Activated CD8-positive, alpha-beta memory T cell treated with anti-CD3 and anti-CD28 coated beads for 36 hours (primary cell): ENCODE measurements around the gene FSTL4. TPM values are rescaled to one million over a fixed set of nuclear protein-coding genes. Genes with fewer than 3 reads are reported as not detected.

Experiments
- CTCF ChIA-PET: fragments of 350-600 bp; sonication (Branson Sonifier 250); formaldehyde crosslinking; loops from one replicate; lab custom pipeline; 2021; ENCODE audit warnings: antibody characterized with exemption; lab: Charles Lee
- POLR2A ChIA-PET: fragments of 350-600 bp; sonication (Branson Sonifier 250); formaldehyde crosslinking; loops from one replicate; lab custom pipeline; 2021; ENCODE audit warnings: antibody characterized with exemption; lab: Charles Lee
- total RNA-seq, 2 experiments: library from RNA; stranded (reverse); gene quantifications; one replicate each; pipeline ENCODE4 v1.2.3, GENCODE V29; 2021

Gene FSTL4
- total RNA-seq, 2 experiments from 2014 or later = 0.30 TPM; not detected in 1

DNA sequence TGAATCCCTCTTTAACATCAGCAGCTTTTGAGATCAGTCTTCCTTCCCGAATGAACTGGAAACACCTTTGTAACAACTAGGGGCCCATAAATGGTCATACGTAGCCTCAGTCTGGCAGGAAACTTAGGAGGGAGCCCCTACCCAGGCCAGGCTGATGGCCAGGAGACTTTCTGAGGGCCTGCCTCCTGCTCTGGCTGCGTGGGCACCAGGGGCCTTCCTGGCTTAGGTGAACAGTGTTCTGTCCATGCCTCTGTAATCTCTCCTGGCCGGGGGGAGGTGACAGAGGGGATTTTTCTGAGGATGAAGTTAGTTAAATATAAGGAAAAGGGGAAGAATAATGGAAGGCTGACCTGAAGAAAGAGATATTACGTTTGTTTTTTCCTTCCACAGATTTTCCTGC is 843 bp upstream of the FSTL4 start:
- POLR2A ChIA-PET = no interaction called here
- CTCF ChIA-PET = interaction anchor here (0.6 kb wide), 1 partner anchor 501 kb away, joined by 4 read pairs; no protein-coding TSS in a partner anchor

DNA sequence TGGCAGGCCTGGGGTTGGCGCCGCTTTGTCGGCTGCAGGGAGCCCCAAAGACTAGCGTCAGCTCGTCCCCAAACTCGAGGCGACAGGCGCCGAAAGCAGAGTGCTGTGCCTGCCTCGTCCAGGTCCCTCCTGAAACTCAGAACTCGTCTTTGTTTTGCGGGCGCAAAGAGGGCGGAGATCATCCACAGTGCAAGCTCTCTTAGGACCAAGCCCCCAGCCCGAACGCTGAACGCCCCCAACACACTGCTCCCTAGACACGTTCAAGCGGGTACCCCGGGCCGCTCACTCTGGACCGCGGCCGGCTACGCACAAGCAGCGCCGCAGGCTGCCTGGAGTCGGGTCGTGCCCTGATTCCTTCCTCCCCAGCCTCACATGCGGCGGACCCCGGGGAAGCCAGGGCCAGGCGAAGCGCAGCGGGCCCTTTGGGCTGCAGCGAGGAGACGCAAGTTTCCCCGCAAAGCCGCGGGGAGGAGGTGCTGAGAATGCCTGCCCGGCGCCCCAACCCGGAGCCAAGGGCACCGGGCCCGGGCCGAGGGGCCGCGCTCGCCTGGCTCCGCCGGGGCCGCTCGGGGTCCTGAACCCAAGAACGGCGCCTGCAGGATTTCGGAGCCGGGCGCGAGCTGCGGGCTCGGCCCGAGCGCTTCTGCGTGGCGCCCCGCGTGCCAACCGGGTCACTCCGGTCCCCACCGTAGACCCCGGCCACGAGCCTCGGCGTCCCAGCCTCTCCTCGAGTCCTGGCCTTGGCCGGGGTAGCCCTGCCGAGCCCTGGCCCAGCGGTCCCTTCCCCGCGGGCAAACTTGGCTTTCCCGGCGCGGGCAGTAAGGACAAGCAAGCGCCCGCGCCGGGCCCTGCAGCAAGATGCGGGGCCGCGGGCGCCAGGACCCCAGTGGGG is 738 bp downstream of the FSTL4 start:
- POLR2A ChIA-PET = no interaction called here
- CTCF ChIA-PET = interaction anchor here (0.9 kb wide), 1 partner anchor 188 kb away, joined by 3 read pairs; no protein-coding TSS in a partner anchor

DNA sequence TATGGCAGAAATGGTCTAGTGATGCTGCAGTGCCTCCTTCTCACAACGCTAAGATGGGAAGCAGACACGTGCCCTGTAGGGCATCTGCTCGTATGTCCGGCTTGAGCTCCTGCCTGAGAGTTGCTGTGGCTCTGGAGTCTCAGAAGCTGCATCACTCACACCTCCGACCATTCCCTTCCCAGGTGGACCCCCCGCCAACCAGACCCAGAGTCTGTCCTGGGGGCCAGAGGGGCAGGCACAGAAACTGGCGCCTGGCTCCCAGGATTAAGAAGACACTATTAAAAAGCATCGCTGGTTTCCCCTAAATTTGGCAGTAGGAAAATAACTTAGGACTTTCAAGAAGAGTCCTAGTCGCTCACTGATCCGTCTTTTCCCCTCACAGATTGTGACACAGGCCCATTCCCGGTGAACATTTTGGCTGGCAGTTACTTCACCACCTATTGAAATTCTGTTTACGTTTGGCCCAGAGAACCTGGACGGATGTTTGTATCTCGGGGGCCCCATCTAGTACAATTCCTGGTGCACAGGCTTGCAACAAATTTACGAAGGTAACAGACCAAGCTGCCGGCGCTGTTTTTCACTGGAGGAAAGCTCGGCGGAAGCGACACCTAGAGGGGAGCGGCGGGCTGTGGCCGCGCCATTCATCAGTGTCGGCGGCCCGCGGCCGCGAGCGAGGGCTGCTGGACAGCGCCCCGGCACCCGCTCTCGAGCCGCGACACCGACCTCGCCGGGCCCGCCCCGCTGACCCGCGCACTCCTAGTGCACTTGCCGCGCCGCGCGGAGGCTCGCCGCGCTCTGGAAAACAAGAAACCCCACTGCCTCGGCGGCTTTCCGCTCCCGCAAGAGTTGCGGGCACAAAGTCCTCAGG is 1.6 kb downstream of the FSTL4 start:
- ChIA-PET POLR2A (no interaction called here), CTCF (interaction anchor here (0.9 kb wide), 1 partner anchor 187 kb away, joined by 3 read pairs; no protein-coding TSS in a partner anchor)

DNA sequence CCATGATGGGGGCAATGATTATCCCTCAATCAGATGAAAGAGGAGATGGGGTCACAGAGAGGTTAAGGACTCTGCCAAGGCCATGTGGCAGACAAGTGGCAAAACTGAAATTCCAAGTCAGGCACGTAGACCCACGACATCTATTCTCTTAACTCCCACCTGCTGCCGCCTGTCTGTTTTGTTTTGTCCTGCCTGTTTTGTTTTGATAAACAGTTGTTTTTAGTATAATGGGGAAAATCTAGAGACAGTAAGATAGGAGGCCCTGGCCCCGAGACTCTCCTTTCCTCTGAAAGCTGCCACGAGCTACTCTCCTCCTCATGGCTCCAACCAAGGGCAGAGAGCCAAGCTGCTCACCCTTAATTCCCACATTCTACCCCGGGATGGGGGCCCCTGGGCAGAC is 4.9 kb downstream of the FSTL4 start:
- ChIA-PET CTCF (no interaction called here), POLR2A (no interaction called here)

DNA sequence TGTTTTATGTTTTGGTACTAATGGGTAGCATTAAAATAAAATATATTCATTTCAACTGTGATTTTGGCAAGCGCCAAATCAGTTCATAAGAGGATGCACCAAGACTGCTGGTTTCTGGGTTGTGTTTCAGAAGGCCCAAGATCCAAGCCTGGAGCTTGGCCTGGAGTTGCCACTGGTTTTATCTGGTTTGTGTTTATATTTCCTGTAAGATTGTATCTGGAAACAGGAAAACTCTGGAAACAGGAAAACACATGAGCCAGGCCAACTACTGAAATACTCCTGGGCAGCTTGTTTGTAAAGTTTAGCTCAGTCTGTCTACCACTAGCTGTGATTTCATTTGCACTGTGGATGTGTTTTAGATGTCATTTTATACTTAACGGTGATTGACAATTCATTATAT is 5.5 kb downstream of the FSTL4 start:
- ChIA-PET CTCF (no interaction called here), POLR2A (no interaction called here)

DNA sequence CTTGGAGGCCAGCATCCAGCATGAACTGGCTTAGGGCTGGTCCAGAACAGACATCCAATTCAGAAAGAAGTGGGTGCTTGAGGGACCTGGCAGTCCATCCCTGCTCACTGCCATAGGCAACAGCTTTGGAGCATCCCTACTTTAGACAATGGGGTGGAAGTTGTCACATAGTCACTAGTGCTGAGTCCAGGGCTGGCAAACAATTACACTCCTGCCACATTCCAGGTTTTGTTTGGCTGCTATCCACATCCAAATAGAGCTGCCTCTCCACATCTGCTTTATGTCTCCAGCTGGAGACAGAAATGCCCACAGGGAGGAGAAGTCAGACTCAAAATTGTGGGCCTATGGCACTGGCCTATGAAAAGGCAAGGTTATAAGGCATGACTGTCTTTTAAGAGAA is 7.0 kb downstream of the FSTL4 start:
- CTCF ChIA-PET = interaction anchor here (0.7 kb wide), 1 partner anchor 35 kb away, joined by 3 read pairs; no protein-coding TSS in a partner anchor
- POLR2A ChIA-PET = no interaction called here

DNA sequence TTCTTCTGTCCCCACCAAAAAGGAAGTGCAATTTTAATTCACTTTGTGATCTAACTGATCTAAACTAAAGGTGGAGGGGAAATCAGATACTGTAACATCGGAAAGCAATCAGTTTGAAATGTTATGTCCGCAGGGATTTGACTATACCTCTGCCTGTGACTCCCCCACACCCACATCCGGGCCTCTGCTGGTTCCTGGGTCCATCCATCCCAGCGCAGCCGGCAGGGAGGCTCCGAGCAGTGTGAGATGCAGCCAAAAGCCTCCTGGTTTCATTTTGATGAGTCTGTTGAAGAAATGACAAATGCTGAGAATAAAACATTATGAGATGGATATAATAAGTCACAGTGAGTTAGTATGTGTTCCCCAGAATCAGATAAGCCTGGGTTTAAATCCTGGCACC is 8.6 kb downstream of the FSTL4 start:
- ChIA-PET CTCF (no interaction called here), POLR2A (no interaction called here)

DNA sequence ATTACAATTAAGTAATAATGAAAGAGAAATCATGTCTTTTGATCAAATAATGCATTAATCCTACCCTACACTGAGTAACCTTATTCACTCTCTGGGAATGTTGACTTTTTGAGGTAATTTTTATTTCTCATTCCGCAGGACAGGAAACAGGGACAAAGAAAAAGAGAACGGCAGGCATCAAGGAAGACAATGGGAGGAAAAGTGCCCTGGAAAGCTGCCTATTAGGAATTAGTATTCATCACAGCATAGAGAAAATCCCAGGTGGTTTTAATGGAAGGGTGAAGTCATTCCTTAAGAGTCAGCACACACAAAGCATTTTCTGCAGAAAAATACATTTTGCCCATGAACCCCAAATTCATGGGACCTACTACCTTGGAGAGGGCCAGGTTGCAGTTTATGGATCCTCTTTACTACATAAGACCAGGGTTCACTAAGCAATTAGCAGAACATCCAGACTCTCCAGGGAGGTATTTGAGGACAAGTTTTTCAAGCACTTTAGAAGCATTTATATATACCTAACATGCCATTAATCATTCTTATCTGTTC is 9.4 kb downstream of the FSTL4 start:
- ChIA-PET POLR2A (no interaction called here), CTCF (no interaction called here)

DNA sequence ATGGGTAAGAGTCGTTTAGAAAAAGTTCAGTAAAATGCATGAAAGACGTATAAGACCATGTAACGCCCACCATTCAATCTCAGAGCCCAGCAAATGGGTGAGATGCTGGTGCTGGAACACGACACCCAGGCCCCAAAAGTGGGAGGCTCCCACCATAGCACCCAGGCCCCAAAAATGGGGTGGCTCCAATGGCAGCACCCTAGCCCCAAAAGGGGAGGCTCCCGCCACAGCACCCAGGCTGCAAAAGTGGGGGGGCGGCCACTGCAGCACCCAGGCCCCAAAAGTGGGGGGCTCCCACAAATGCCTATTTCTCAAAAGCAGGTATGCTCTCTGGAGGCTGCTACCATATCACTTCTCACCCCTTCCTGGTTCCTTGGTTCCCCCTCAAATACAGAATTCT is 12.7 kb downstream of the FSTL4 start:
- POLR2A ChIA-PET = no interaction called here
- CTCF ChIA-PET = no interaction called here

DNA sequence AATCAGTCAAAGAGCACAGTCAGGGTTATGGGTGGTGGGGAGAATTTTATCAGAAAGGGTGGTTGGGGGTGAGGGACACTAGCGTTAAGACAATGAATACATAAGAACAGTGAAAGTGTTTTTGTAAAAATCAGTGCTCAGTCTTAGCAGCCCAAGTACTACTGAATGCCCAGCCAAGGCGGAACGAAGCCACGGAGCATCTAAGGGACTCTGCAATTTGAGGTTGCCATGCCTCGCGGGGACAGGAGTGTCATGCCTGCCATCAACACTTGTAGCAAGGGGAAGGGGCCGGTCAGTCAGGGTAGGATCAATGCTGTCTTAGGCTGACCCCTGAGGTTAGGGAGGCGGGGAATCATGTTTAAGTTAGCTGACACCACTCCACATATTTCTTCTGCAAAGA is 13.3 kb downstream of the FSTL4 start:
- ChIA-PET CTCF (no interaction called here), POLR2A (no interaction called here)

DNA sequence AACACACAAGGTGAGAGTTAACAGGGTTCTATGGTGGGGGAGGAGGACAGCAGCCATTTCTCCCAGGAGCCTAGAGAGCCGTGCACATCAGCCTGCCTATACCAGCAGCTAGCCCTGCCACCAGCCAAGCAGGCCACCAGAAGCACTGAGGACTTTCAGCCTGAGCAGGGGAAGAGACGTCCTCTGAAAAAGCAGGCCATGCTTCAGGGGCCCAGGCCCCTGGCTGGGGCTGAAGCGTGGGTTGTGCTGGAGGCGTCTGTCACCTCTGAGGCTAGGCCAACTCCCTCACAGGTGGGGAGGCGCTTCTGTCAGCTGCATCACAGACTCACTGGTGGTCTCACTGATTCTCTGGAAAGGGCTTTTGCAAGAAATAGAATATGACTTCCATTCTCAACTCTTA is 16.3 kb downstream of the FSTL4 start:
- ChIA-PET POLR2A (no interaction called here), CTCF (no interaction called here)

DNA sequence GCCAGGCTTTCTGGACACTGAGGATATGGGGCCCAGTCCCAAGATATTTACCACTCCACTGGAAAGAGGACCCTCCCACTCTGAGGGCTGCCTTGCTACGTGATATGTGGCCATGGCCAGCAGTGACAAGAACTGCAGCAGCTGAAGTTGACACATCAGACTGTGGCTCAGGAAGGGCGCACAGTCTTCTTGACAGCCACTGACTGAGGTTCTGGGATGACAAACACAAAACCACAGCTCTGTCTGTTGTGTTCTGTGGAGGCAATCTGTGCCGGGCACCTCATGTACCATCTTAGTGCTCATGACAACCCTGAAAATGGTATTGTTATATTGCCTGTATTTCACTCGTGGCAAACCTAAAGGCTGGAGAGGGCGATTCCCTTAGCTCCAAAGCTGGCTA is 16.9 kb downstream of the FSTL4 start:
- ChIA-PET CTCF (no interaction called here), POLR2A (no interaction called here)

DNA sequence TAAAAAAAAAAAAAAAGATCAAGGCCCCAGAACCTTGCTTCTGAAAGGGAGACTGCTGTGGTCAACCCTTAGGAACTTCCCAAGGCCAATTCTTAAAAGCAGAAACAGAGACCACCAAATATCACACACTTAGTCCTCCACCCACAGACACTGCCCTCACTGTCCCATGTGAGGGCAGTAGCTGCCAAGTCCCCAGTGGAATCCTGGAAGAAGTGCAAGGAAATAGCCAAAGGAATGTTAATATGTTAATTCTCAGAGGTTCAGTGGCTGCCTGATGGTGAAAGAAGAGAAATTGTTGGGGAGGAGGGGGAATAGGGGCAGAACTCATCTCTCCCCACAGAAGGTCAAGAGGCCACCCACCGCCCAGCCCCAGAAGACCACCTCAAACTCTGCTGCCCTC is 23.1 kb downstream of the FSTL4 start:
- POLR2A ChIA-PET = no interaction called here
- CTCF ChIA-PET = no interaction called here

DNA sequence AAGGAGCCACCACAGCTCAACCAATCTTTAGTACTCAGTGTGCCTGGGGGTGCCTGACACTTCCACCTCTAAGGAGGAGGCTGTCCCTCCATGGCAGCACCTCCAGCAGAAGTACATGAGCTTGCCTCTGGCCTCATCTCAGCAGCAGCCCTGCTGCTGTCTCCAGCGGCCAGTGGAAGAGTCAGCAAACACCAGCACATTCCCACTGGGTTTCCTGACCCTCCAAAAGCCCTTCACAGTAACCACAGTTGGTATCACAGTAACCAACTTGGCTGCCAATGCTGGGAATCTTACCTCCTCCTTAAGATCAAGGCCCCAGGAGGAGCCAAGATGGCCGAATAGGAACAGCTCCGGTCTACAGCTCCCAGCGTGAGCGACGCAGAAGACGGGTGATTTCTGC is 29.4 kb downstream of the FSTL4 start:
- ChIA-PET CTCF (no interaction called here), POLR2A (no interaction called here)

DNA sequence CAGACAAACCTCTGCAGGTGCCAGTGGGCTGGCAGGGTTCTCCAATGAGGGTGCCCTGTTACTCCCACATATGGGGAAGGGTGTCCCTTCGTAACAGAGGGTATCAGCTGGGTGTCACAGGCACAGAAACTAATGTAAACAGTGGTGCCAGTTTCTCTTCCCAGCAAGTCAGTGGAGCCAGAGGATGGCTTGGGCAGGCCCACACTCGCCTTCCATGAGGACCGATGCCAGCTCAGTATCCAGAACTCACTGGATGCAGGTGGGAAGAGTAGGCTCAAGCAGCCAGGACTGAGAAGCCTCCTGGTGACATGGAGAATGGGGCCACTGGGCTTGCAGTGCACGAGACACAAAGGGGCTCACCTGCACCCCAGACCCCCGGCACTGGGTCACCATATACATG is 30.4 kb downstream of the FSTL4 start:
- POLR2A ChIA-PET = no interaction called here
- CTCF ChIA-PET = no interaction called here

DNA sequence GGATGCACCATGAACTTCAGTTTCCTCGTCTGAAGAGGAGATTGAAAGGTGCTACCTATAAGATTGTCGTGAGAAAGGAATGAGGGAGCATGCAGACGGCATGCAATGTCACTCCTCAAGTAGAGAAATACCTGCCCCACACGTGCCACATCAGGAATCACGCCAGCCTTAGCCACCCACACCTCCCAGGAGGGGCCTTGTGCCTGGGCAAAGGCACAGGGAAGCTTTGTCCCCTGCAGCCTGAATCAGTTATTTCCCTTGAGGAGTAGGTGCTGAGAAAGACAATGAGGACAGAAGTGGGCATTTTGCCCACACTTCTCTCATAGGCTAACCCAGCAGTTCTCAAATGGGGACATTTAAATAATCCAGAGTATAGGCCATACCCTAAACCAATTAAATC is 31.0 kb downstream of the FSTL4 start:
- POLR2A ChIA-PET = no interaction called here
- CTCF ChIA-PET = no interaction called here

DNA sequence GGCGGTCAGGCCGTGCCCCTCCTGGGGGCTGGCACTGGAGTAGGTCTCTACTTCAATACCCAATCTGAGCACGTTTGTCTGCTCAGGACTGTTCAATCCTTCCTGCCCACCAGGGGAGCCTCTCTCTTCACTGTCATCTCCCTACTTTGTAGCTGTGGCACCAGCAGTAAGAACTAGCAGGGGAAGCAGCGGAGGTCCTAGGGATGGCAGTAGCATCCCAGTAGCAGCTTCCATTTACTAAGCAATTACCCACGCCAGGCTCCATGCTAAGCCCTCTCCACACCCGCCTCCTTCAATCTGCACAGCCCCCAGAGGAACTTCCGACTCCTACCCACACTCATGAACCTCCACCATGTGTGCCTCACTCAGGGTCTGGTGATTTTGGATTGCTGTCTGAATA is 31.7 kb downstream of the FSTL4 start:
- ChIA-PET CTCF (no interaction called here), POLR2A (no interaction called here)

DNA sequence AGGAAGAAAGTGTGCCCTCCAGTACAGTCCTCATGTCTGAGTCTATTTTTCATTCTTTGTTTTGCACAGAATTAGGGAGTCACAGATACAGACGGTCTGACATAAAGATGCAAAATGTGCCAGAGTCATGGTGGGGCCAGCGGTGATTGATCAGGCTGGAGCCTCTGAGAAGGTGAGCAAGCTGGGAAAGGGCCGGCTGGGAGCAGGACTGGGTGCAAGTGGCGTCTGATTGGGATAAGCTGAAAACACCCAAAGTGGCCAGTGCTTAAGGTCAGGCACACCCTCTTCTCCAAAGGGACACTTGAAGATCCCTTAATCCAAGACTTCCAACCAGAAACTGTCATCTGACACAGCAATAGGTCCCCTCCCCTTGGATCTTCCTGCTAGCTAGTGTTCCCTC is 32.6 kb downstream of the FSTL4 start:
- CTCF ChIA-PET = no interaction called here
- POLR2A ChIA-PET = no interaction called here

DNA sequence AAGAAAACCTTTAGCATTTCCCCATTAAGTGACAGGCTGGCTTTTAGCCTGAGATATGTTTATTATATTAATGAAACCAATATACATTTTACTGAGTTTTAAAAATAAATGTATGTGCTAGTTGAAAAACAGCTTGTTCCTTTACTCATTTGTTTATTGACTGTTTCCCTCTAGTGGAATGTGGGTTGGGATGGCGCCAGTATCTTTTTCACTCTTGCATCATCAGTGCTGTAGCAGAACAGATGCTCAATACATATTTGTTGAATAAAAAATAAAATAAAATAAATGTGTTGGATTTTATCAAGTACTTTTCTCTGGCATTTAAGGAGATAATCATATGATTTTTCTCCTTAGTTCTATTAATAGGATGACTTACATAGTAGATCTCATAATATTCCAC is 43.0 kb downstream of the FSTL4 start:
- ChIA-PET CTCF (interaction anchor here (0.6 kb wide), 2 partner anchors 130 to 423 kb away, joined by 3 to 4 read pairs; no protein-coding TSS in a partner anchor), POLR2A (no interaction called here)

DNA sequence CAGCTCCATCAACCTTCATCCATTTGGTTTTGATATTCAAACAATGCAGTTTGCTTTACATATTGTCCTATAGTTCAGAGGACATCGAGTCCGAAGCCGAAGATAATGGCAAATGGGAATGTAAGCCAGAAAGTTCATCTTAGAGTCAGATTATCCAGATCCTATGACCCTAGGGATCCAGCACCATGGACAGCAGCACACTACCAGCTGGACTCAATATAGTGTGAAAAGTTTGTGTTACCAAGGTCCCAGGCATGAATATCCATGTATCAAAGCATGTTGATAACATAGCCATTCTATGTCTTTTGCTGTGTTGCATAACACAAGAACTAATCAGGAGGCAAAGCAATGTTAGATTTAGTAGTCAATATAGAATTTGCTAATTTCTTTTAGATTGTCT is 46.3 kb downstream of the FSTL4 start:
- POLR2A ChIA-PET = no interaction called here
- CTCF ChIA-PET = no interaction called here
